SK-N-SH (cell line): ENCODE data around the gene SDSL. TPM values are rescaled to one million over a fixed set of nuclear protein-coding genes. Genes with fewer than 3 reads are reported as not detected.

Experiments
- CTCF ChIA-PET: fragments of 300-600, 350-600 bp; formaldehyde crosslinking; extraction: SDS; loops from one replicate; lab custom pipeline; 2021; lab: Yijun Ruan, JAX
- POLR2A ChIA-PET: fragments of 350-600 bp; sonication (Branson Sonifier 250); formaldehyde crosslinking; extraction: SDS; loops from one replicate; lab custom pipeline; 2020; ENCODE audit warnings: antibody characterized with exemption, inconsistent platforms; lab: Yijun Ruan, JAX
- DNase-seq: peaks from one replicate; pipeline ENCODE4 v3.0.0; 2012
- H2AFZ ChIP-seq: fragments of 200-600 bp; sonication (generic); 2 replicates; pipeline ENCODE4 v1.8.1; 2016; ENCODE audit warnings: antibody characterized with exemption, mild to moderate bottlenecking, low read depth
- H3F3A ChIP-seq: fragments of 200-600 bp; sonication (generic); replicated peaks from 2 replicates; pipeline ENCODE3; 2016; ENCODE audit warnings: antibody characterized with exemption, mild to moderate bottlenecking; ENCODE audit not compliant: insufficient read depth
- H3K27ac ChIP-seq, 2 experiments: fragments of 200-500 bp in 1 of 2; fragments of 200-600 bp in 1 of 2; sonication (Bioruptor generic) in 1 of 2; sonication (generic), shearing (Covaris generic) in 1 of 2; 2 replicates each; pipeline versions ENCODE4 v1.5.1 to v1.6.1; 2014 to 2016; ENCODE audit warnings: low read depth in 2 of 2, inconsistent platforms in 1 of 2, low read length in 1 of 2, mild to moderate bottlenecking in 1 of 2, mixed read lengths in 1 of 2
- H3K27me3 ChIP-seq: fragments of 200-600 bp; sonication (generic), shearing (Covaris generic); 2 replicates; pipeline ENCODE4 v1.6.1; 2016; ENCODE audit warnings: mixed run types; ENCODE audit not compliant: insufficient read depth
- H3K36me3 ChIP-seq, 2 experiments: fragments of 200-500 bp in 1 of 2; fragments of 200-600 bp in 1 of 2; sonication (Bioruptor generic) in 1 of 2; sonication (generic) in 1 of 2; replicated peaks in 1 of 2; 2 replicates each; pipeline versions ENCODE3 to v1.5.1; 2014 to 2016; ENCODE audit warnings: low read length in 1 of 2, mild to moderate bottlenecking in 1 of 2; ENCODE audit not compliant: insufficient read depth in 2 of 2, control insufficient read depth in 1 of 2
- H3K4me1 ChIP-seq, 2 experiments: fragments of 200-500 bp in 1 of 2; fragments of 200-600 bp in 1 of 2; sonication (Bioruptor generic) in 1 of 2; sonication (generic), shearing (Covaris generic) in 1 of 2; 2 replicates each; pipeline versions ENCODE4 v1.5.1 to v1.6.1; 2014 to 2016; ENCODE audit warnings: low read depth in 1 of 2, low read length in 1 of 2, mixed run types in 1 of 2; ENCODE audit not compliant: insufficient read depth in 2 of 2, control insufficient read depth in 1 of 2
- H3K4me2 ChIP-seq: fragments of 200-600 bp; sonication (generic), shearing (Covaris generic); 2 replicates; pipeline ENCODE4 v1.6.1; 2017; ENCODE audit warnings: mixed run types
- H3K4me3 ChIP-seq, 2 experiments: fragments of 200-500 bp in 1 of 2; fragments of 200-600 bp in 1 of 2; sonication (Bioruptor generic) in 1 of 2; sonication (generic), shearing (Covaris generic) in 1 of 2; 2 replicates each; pipeline versions ENCODE4 v1.5.1 to v1.8.1; 2014 to 2016; ENCODE audit warnings: low read depth in 2 of 2, inconsistent platforms in 1 of 2, low read length in 1 of 2, mild to moderate bottlenecking in 1 of 2, mixed read lengths in 1 of 2, moderate library complexity in 1 of 2
- H3K79me2 ChIP-seq: fragments of 200-600 bp; sonication (generic); 2 replicates; pipeline ENCODE4 v1.8.1; 2017; ENCODE audit warnings: mild to moderate bottlenecking; ENCODE audit not compliant: insufficient read depth
- H3K9ac ChIP-seq: fragments of 200-600 bp; sonication (generic); 2 replicates; pipeline ENCODE4 v1.6.1; 2017; ENCODE audit warnings: mixed run types
- H3K9me2 ChIP-seq: fragments of 200-600 bp; sonication (generic); 2 replicates; pipeline ENCODE4 v1.6.1; 2017; ENCODE audit warnings: mixed run types
- H3K9me3 ChIP-seq: fragments of 200-600 bp; sonication (generic); 2 replicates; pipeline ENCODE4 v1.6.1; 2017; ENCODE audit warnings: mixed run types, mild to moderate bottlenecking, moderate library complexity
- H4K20me1 ChIP-seq: fragments of 200-600 bp; sonication (generic); 2 replicates; pipeline ENCODE4 v1.6.1; 2017; ENCODE audit warnings: mild to moderate bottlenecking, mixed run types; ENCODE audit not compliant: insufficient read depth
- CHD2 ChIP-seq: fragments of 150-350 bp; IDR thresholded peaks from 2 replicates; pipeline ENCODE4 v1.6.1; 2018; ENCODE audit warnings: low read length; ENCODE audit not compliant: partially characterized antibody
- ELF1 ChIP-seq: IDR thresholded peaks from 2 replicates; pipeline ENCODE4 v1.4.0; 2012
- EP300 ChIP-seq, 2 experiments: IDR thresholded peaks; 2 replicates each; pipeline versions ENCODE4 v1.4.0 to v1.6.1; 2012; ENCODE audit warnings: borderline replicate concordance in 1 of 2, low read depth in 1 of 2, low read length in 1 of 2
- EZH2phosphoT487 ChIP-seq: fragments of 200-600 bp; sonication (generic); IDR thresholded peaks from 2 replicates; pipeline ENCODE4 v1.6.1; 2017; ENCODE audit warnings: low read depth, mixed run types, mild to moderate bottlenecking, antibody characterized with exemption, moderate library complexity, borderline replicate concordance
- FOSL2 ChIP-seq: IDR thresholded peaks from 2 replicates; pipeline ENCODE4 v1.4.0; 2012; ENCODE audit warnings: low read depth, mild to moderate bottlenecking, moderate library complexity, borderline replicate concordance
- FOXJ3 ChIP-seq: sonication (generic); formaldehyde crosslinking; IDR thresholded peaks from 2 replicates; pipeline ENCODE4 v1.5.1; 2020; ENCODE audit warnings: mild to moderate bottlenecking, missing genetic modification reagents
- FOXM1 ChIP-seq: IDR thresholded peaks from 2 replicates; pipeline ENCODE4 v1.4.0; 2012; ENCODE audit warnings: low read depth, mild to moderate bottlenecking
- JUND ChIP-seq: IDR thresholded peaks from 2 replicates; pipeline ENCODE4 v1.4.0; 2012
- MAX ChIP-seq: IDR thresholded peaks from 2 replicates; pipeline ENCODE4 v1.4.0; 2012; ENCODE audit warnings: low read depth
- NFIC ChIP-seq: IDR thresholded peaks from 2 replicates; pipeline ENCODE4 v1.4.0; 2012; ENCODE audit warnings: borderline replicate concordance
- NRF1 ChIP-seq: IDR thresholded peaks from 2 replicates; pipeline ENCODE4 v1.6.1; 2012; ENCODE audit warnings: low read depth, mild to moderate bottlenecking, low read length
- RAD21 ChIP-seq: IDR thresholded peaks from 2 replicates; pipeline ENCODE4 v1.6.1; 2012; ENCODE audit warnings: mild to moderate bottlenecking, low read length
- RCOR1 ChIP-seq: fragments of 150-350 bp; IDR thresholded peaks from 2 replicates; pipeline ENCODE4 v1.6.1; 2017; ENCODE audit warnings: antibody characterized with exemption, low read length
- RXRA ChIP-seq: IDR thresholded peaks from 2 replicates; pipeline ENCODE4 v1.4.0; 2012; ENCODE audit warnings: low read depth, mild to moderate bottlenecking, borderline replicate concordance
- SIN3A ChIP-seq: IDR thresholded peaks from 2 replicates; pipeline ENCODE4 v1.6.1; 2012; ENCODE audit warnings: low read depth, mild to moderate bottlenecking, low read length, moderate library complexity, borderline replicate concordance
- SMC3 ChIP-seq: IDR thresholded peaks from 2 replicates; pipeline ENCODE4 v1.6.1; 2012; ENCODE audit warnings: low read depth, low read length, improper control_type of control experiment
- TCF12 ChIP-seq: IDR thresholded peaks from 2 replicates; pipeline ENCODE4 v1.4.0; 2012
- TEAD4 ChIP-seq: IDR thresholded peaks from 2 replicates; pipeline ENCODE4 v1.4.0; 2012; ENCODE audit warnings: mild to moderate bottlenecking, borderline replicate concordance; ENCODE audit not compliant: insufficient read depth
- USF1 ChIP-seq: IDR thresholded peaks from 2 replicates; pipeline ENCODE4 v1.4.0; 2012; ENCODE audit warnings: low read depth, borderline replicate concordance
- WGBS: methylation state at CpG from one replicate; pipeline ENCODE4 v1.1.6; 2017; ENCODE audit warnings: low lambda C conversion rate; 5-methylcytosine and 5-hydroxymethylcytosine counted together
- polyA plus RNA-seq, 3 experiments: library from polyadenylated mRNA; depleted of rRNA; stranded (reverse); fragments of >200 nt; gene quantifications; 2 replicates each; pipeline ENCODE4 v1.2.3, GENCODE V29; 2012

Gene SDSL
- polyA plus RNA-seq, 1 of the 3 experiments (the other 2 are of a cell fraction): 33.7 TPM

- TF ChIP-seq MAX: no peak
- no peak for TF ChIP-seq RAD21
- no peak for TF ChIP-seq FOSL2
- TF ChIP-seq CHD2: no peak
- no peak for TF ChIP-seq FOXJ3 (CRISPR knock-in tag)
- TF ChIP-seq NRF1: no peak
- TF ChIP-seq RCOR1: no peak
- no peak for TF ChIP-seq SIN3A
- no peak for TF ChIP-seq TEAD4
- TF ChIP-seq FOXM1: no peak
- no peak for TF ChIP-seq USF1
- no peak for TF ChIP-seq EZH2phosphoT487
- TF ChIP-seq SMC3: no peak
- no peak for TF ChIP-seq RXRA
- TF ChIP-seq TCF12: no peak
- no peak for TF ChIP-seq JUND
- no peak for TF ChIP-seq EP300 (IDR thresholded peaks at IDR 0.05; ENCODE audit: borderline replicate concordance in 1 of 2, low read depth in 1 of 2, low read length in 1 of 2)
- no peak for TF ChIP-seq NFIC
- TF ChIP-seq ELF1: no peak
- TF ChIP-seq, all 33 proteins: peak for 0
- POLR2A ChIA-PET: no interaction called here
These were observed 47.2 kb downstream of the SDSL start for GRCh38 chr12:113469224-113469948.

More at GRCh38 chr12:113469224-113469948, 47.2 kb downstream of the SDSL start:
- no peak overlapping the region for H3K9ac ChIP-seq
- H3F3A ChIP-seq: no peaks in the 10 kb centered on the region
- no peaks in the 10 kb centered on the region; a peak in 1 of 4 replicates for H3K4me1 ChIP-seq
- peaks cover 100% of the 10 kb centered on the region for H3K27me3 ChIP-seq
- no peaks in the 10 kb centered on the region for H3K79me2 ChIP-seq
- H2AFZ ChIP-seq: no peak overlapping the region
- no peak overlapping the region for H3K4me3 ChIP-seq
- H4K20me1 ChIP-seq: peaks cover 16% of the 10 kb centered on the region; the same call in 1 of the 2 replicates
- H3K9me2 ChIP-seq: no peaks in the 10 kb centered on the region
- WGBS: 24% methylated on average over 14 of the region's 17 CpGs
- no peak overlapping the region for H3K27ac ChIP-seq
- DNase-seq: no peak
- H3K4me2 ChIP-seq: no peak overlapping the region
- H3K36me3 ChIP-seq: no peaks in the 10 kb centered on the region
- no peaks in the 10 kb centered on the region for H3K9me3 ChIP-seq
- CTCF ChIA-PET: interaction anchor here (1.0 to 1.9 kb wide), 4 partner anchors 8 to 511 kb away, joined by 3 to 4 read pairs (median 3); no protein-coding TSS in a partner anchor
